SK-N-MC (cell line): ENCODE results near the gene HIP1.
"Not testable (repeated sequence)": the region's sequence is repeated elsewhere in the genome, so short reads cannot be mapped to it uniquely, and the experiment has no call there.

Experiments used
- EZH2 ChIP-seq: fragments of 200-600 bp; sonication (generic); IDR thresholded peaks from one replicate; pipeline ENCODE4 v1.6.1; 2017; ENCODE audit warnings: antibody characterized with exemption
- POLR2AphosphoS5 ChIP-seq: IDR thresholded peaks from 2 replicates; pipeline ENCODE4 v1.6.1; 2012; ENCODE audit warnings: mild to moderate bottlenecking, low read depth, low read length, borderline replicate concordance

GRCh38 chr7:75527224-75527722, 211.5 kb downstream of the HIP1 start:
- not testable (repeated sequence) for TF ChIP-seq EZH2, POLR2AphosphoS5
